Vagina (tissue), 2 donors: ENCODE measurements around the gene OR52A1. TPM values are rescaled to one million over a fixed set of nuclear protein-coding genes. Genes with fewer than 3 reads are reported as not detected.

Experiments used
- DNase-seq, 2 donors: peaks; one replicate each; pipeline ENCODE4 v3.0.0-alpha.2; 2017; ENCODE audit errors: extremely low spot score in 2 of 2
- H3K27ac ChIP-seq: fragments of 200-600 bp; sonication (generic); one replicate; pipeline ENCODE4 v1.5.1; 2019
- H3K27me3 ChIP-seq: fragments of 200-600 bp; sonication (generic); one replicate; pipeline ENCODE4 v1.5.1; 2019
- H3K36me3 ChIP-seq, 2 donors: fragments of 200-600 bp; sonication (generic); one replicate each; pipeline ENCODE4 v1.5.1; 2017 to 2019
- H3K4me1 ChIP-seq: fragments of 200-600 bp; sonication (generic); one replicate; pipeline ENCODE4 v1.5.1; 2019
- H3K4me3 ChIP-seq, 2 donors: fragments of 200-600 bp; sonication (generic); 1 replicate in 1 of 2; 2 replicates in 1 of 2; pipeline ENCODE4 v1.5.1; 2016 to 2019
- H3K9me3 ChIP-seq: fragments of 200-600 bp; sonication (generic); one replicate; pipeline ENCODE4 v1.5.1; 2019
- CTCF ChIP-seq, 3 experiments: fragments of 450-650 bp in 2 of 3; fragments of 200-600 bp in 1 of 3; sonication (generic) in 1 of 3; IDR thresholded peaks; one replicate each; pipeline ENCODE4 v1.5.1; 2017 to 2019; ENCODE audit warnings: antibody characterized with exemption in 3 of 3, mild to moderate bottlenecking in 2 of 3, moderate library complexity in 2 of 3
- POLR2A ChIP-seq, 2 donors: fragments of 450-650 bp; IDR thresholded peaks; one replicate each; pipeline ENCODE4 v1.6.1; 2017; ENCODE audit warnings: antibody characterized with exemption in 2 of 2, mild to moderate bottlenecking in 2 of 2, moderate library complexity in 2 of 2
- POLR2AphosphoS5 ChIP-seq, 2 donors: sonication (generic); formaldehyde crosslinking; IDR thresholded peaks; one replicate each; pipeline ENCODE4 v1.9.0; 2017; ENCODE audit warnings: antibody characterized with exemption in 2 of 2, mild to moderate bottlenecking in 2 of 2, low read depth in 1 of 2; ENCODE audit not compliant: insufficient read depth in 1 of 2
- intact Hi-C: fragments of 100-400 bp; cut with DNase I; formaldehyde crosslinking; loops from one replicate; pipeline ENCODE4 v1.15.1; 2023
- total RNA-seq: library from RNA; depleted of rRNA; stranded (reverse); fragments of >200 nt; gene quantifications from one replicate; pipeline ENCODE4 v1.2.3, GENCODE V29; 2016

OR52A1 gene
- total RNA-seq, 1 donor from 2014 or later, result not detected

GRCh38 chr11:5103066-5103465 lies 51.5 kb downstream of the OR52A1 start:
- H3K4me1 ChIP-seq, result no peaks in the 10 kb centered on the region
- no peak for TF ChIP-seq POLR2A (IDR thresholded peaks at IDR 0.05)
- no peaks in the 10 kb centered on the region for H3K27me3 ChIP-seq
- no peaks in the 10 kb centered on the region for H3K9me3 ChIP-seq
- DNase-seq, result no peak
- H3K36me3 ChIP-seq, result no peaks in the 10 kb centered on the region
- H3K27ac ChIP-seq, result no peak overlapping the region
- intact Hi-C loops, result no loop called here
- no peak overlapping the region for H3K4me3 ChIP-seq

- H3K9me3 ChIP-seq, result no peaks in the 10 kb centered on the region
- H3K4me1 ChIP-seq, result no peaks in the 10 kb centered on the region
- H3K36me3 ChIP-seq, result no peaks in the 10 kb centered on the region
- no peak for DNase-seq
- TF ChIP-seq POLR2AphosphoS5 (IDR thresholded peaks at IDR 0.05; ENCODE audit: insufficient read depth in 1 of 2, low read depth in 1 of 2) (no peak), CTCF (IDR thresholded peaks at IDR 0.05) (no peak), POLR2A (IDR thresholded peaks at IDR 0.05) (no peak)
- H3K27me3 ChIP-seq, result no peaks in the 10 kb centered on the region
- no peak overlapping the region for H3K27ac ChIP-seq
- intact Hi-C loops, result no loop called here
- no peak overlapping the region for H3K4me3 ChIP-seq
Measured at GRCh38 chr11:5102246-5102645, 52.3 kb downstream of the OR52A1 start.

GRCh38 chr11:5096011-5096410 lies 58.5 kb downstream of the OR52A1 start:
- H3K4me1 ChIP-seq, result no peaks in the 10 kb centered on the region
- H3K36me3 ChIP-seq, result no peaks in the 10 kb centered on the region
- DNase-seq, result no peak
- H3K4me3 ChIP-seq, result no peak overlapping the region
- no peaks in the 10 kb centered on the region for H3K9me3 ChIP-seq
- TF ChIP-seq POLR2A (IDR thresholded peaks at IDR 0.05) (no peak), CTCF (IDR thresholded peaks at IDR 0.05) (no peak), POLR2AphosphoS5 (IDR thresholded peaks at IDR 0.05; ENCODE audit: insufficient read depth in 1 of 2, low read depth in 1 of 2) (no peak)
- intact Hi-C loops, result no loop called here
- H3K27me3 ChIP-seq, result no peaks in the 10 kb centered on the region
- H3K27ac ChIP-seq, result no peak overlapping the region

Other genes with a start within 250 kb of the OR52A1 start
- gene OR51G2, start 235.4 kb downstream of the OR52A1 start, total RNA-seq, result not detected
- gene OR51G1, start 230.4 kb downstream of the OR52A1 start, total RNA-seq, result not detected
- not detected for gene OR51A4, start 207.2 kb downstream of the OR52A1 start, total RNA-seq
- not detected for gene OR51A2, start 199.0 kb downstream of the OR52A1 start, total RNA-seq
- gene OR51L1, start 159.9 kb downstream of the OR52A1 start, total RNA-seq, result not detected
- not detected for gene OR52J3, start 108.2 kb downstream of the OR52A1 start, total RNA-seq
- not detected for gene OR52E2, start 95.1 kb downstream of the OR52A1 start, total RNA-seq
- not detected for gene OR52E1, start 85.2 kb downstream of the OR52A1 start, total RNA-seq
- not detected for gene OR52A5, start 16.4 kb downstream of the OR52A1 start, total RNA-seq
- gene OR51V1, start 45.9 kb upstream of the OR52A1 start, total RNA-seq, result not detected
- gene HBB, start 72.3 kb upstream of the OR52A1 start, total RNA-seq, result 591 TPM
- gene HBD, start 79.7 kb upstream of the OR52A1 start, total RNA-seq, result not detected
- gene HBG1, start 95.1 kb upstream of the OR52A1 start, total RNA-seq, result not detected
- not detected for gene HBG2, start 100.0 kb upstream of the OR52A1 start, total RNA-seq
- gene HBE1, start 115.2 kb upstream of the OR52A1 start, total RNA-seq, result not detected
- gene OR51B4, start 147.2 kb upstream of the OR52A1 start, total RNA-seq, result not detected
- not detected for gene OR51B2, start 169.5 kb upstream of the OR52A1 start, total RNA-seq
- 1.2 TPM for gene OR51B5, start 188.8 kb upstream of the OR52A1 start, total RNA-seq
- not detected for gene OR51B6, start 196.8 kb upstream of the OR52A1 start, total RNA-seq
- gene OR51M1, start 229.1 kb upstream of the OR52A1 start, total RNA-seq, result not detected